ENCODE results near the gene MSI2. TPM values are rescaled to one million over a fixed set of nuclear protein-coding genes. Genes with fewer than 3 reads are reported as not detected.

Gene MSI2
- total RNA-seq, 1 donor from 2014 or later, result 67.9 TPM

GRCh38 chr17:57277923-57278604 is 21.7 kb downstream of the MSI2 start:
- H3K4me3 Mint-ChIP-seq (ENCODE audit: unreplicated experiment), result no peak overlapping the region
- FAIRE-seq, result no peak

GRCh38 chr17:57278740-57279387 is 22.5 kb downstream of the MSI2 start:
- TF ChIP-seq CTCF (IDR thresholded peaks at IDR 0.05; ENCODE audit: insufficient read depth, low read depth, low read length) (no peak), EZH2 (IDR thresholded peaks at IDR 0.05; ENCODE audit: insufficient read depth, low read length) (no peak)

More at GRCh38 chr17:57277923-57278604, 21.7 kb downstream of the MSI2 start:
- Mint-ChIP-seq H3K36me3 (ENCODE audit: low read depth, unreplicated experiment) (peaks cover 39% of the 10 kb centered on the region), H3K27me3 (ENCODE audit: low read depth, unreplicated experiment) (no peaks in the 10 kb centered on the region), H3K9me3 (ENCODE audit: unreplicated experiment) (no peaks in the 10 kb centered on the region), H3K4me1 (ENCODE audit: low read depth, unreplicated experiment) (peaks cover 16% of the 10 kb centered on the region), H3K27ac (ENCODE audit: unreplicated experiment) (no peak overlapping the region)
- no peak for DNase-seq (ENCODE audit: low read depth)
- Histone ChIP-seq H3K36me3 (ENCODE audit: insufficient read depth, low read length) (peaks cover 4% of the 10 kb centered on the region), H3K27ac (ENCODE audit: low read depth, low read length) (no peak overlapping the region), H3K27me3 (ENCODE audit: insufficient read depth, low read length) (no peaks in the 10 kb centered on the region), H3K4me2 (ENCODE audit: low read length) (no peak overlapping the region), H4K20me1 (ENCODE audit: insufficient read depth, low read length) (peaks cover 58% of the 10 kb centered on the region), H3K4me3 (ENCODE audit: insufficient read depth, low read depth, low read length) (no peak overlapping the region), H2AFZ (ENCODE audit: low read depth, low read length) (no peak overlapping the region), H3K9ac (ENCODE audit: low read length) (no peak overlapping the region), H3K4me1 (ENCODE audit: insufficient read depth, low read length) (peaks cover 4% of the 10 kb centered on the region), H3K79me2 (ENCODE audit: insufficient read depth, low read length) (no peaks in the 10 kb centered on the region), H3K9me3 (ENCODE audit: insufficient read depth, low read depth, low read length) (no peaks in the 10 kb centered on the region)
- TF ChIP-seq CTCF (IDR thresholded peaks at IDR 0.05; ENCODE audit: insufficient read depth, low read depth, low read length) (no peak), EZH2 (IDR thresholded peaks at IDR 0.05; ENCODE audit: insufficient read depth, low read length) (no peak)

GRCh38 chr17:57279432-57279831 is 23.1 kb downstream of the MSI2 start:
- Histone ChIP-seq H4K20me1 (ENCODE audit: insufficient read depth, low read length) (peaks cover 63% of the 10 kb centered on the region), H3K4me1 (ENCODE audit: insufficient read depth, low read length) (peaks cover 4% of the 10 kb centered on the region), H3K4me2 (ENCODE audit: low read length) (no peak overlapping the region), H3K4me3 (ENCODE audit: insufficient read depth, low read depth, low read length) (no peak overlapping the region), H3K36me3 (ENCODE audit: insufficient read depth, low read length) (no peaks in the 10 kb centered on the region), H3K9ac (ENCODE audit: low read length) (no peak overlapping the region), H3K27me3 (ENCODE audit: insufficient read depth, low read length) (no peaks in the 10 kb centered on the region), H2AFZ (ENCODE audit: low read depth, low read length) (no peak overlapping the region), H3K79me2 (ENCODE audit: insufficient read depth, low read length) (peaks cover 5% of the 10 kb centered on the region), H3K27ac (ENCODE audit: low read depth, low read length) (no peak overlapping the region), H3K9me3 (ENCODE audit: insufficient read depth, low read depth, low read length) (no peaks in the 10 kb centered on the region)
- no peaks in the 10 kb centered on the region for H3K27me3 Mint-ChIP-seq (ENCODE audit: low read depth, unreplicated experiment)
- H3K36me3 Mint-ChIP-seq (ENCODE audit: low read depth, unreplicated experiment), result peaks cover 34% of the 10 kb centered on the region
- no peak overlapping the region for H3K27ac Mint-ChIP-seq (ENCODE audit: unreplicated experiment)
- peaks cover 16% of the 10 kb centered on the region for H3K4me1 Mint-ChIP-seq (ENCODE audit: low read depth, unreplicated experiment)
- FAIRE-seq (no peak), DNase-seq (ENCODE audit: low read depth) (no peak)
- no peak for TF ChIP-seq CTCF (IDR thresholded peaks at IDR 0.05; ENCODE audit: insufficient read depth, low read depth, low read length)
- TF ChIP-seq EZH2 (IDR thresholded peaks at IDR 0.05; ENCODE audit: insufficient read depth, low read length), result no peak
- no peak overlapping the region for H3K4me3 Mint-ChIP-seq (ENCODE audit: unreplicated experiment)
- no peaks in the 10 kb centered on the region for H3K9me3 Mint-ChIP-seq (ENCODE audit: unreplicated experiment)

More at GRCh38 chr17:57278740-57279387, 22.5 kb downstream of the MSI2 start:
- Histone ChIP-seq H3K4me1 (ENCODE audit: insufficient read depth, low read length) (peaks cover 4% of the 10 kb centered on the region), H4K20me1 (ENCODE audit: insufficient read depth, low read length) (peaks cover 63% of the 10 kb centered on the region), H3K4me2 (ENCODE audit: low read length) (no peak overlapping the region), H3K4me3 (ENCODE audit: insufficient read depth, low read depth, low read length) (no peak overlapping the region), H3K36me3 (ENCODE audit: insufficient read depth, low read length) (peaks cover 4% of the 10 kb centered on the region), H3K9me3 (ENCODE audit: insufficient read depth, low read depth, low read length) (no peaks in the 10 kb centered on the region), H3K9ac (ENCODE audit: low read length) (no peak overlapping the region), H3K27me3 (ENCODE audit: insufficient read depth, low read length) (no peaks in the 10 kb centered on the region), H3K27ac (ENCODE audit: low read depth, low read length) (no peak overlapping the region), H2AFZ (ENCODE audit: low read depth, low read length) (no peak overlapping the region), H3K79me2 (ENCODE audit: insufficient read depth, low read length) (peaks cover 5% of the 10 kb centered on the region)
- H3K36me3 Mint-ChIP-seq (ENCODE audit: low read depth, unreplicated experiment), result peaks cover 36% of the 10 kb centered on the region
- H3K4me1 Mint-ChIP-seq (ENCODE audit: low read depth, unreplicated experiment), result peaks cover 16% of the 10 kb centered on the region
- H3K9me3 Mint-ChIP-seq (ENCODE audit: unreplicated experiment), result no peaks in the 10 kb centered on the region
- no peak overlapping the region for H3K27ac Mint-ChIP-seq (ENCODE audit: unreplicated experiment)
- no peak for FAIRE-seq
- no peaks in the 10 kb centered on the region for H3K27me3 Mint-ChIP-seq (ENCODE audit: low read depth, unreplicated experiment)
- DNase-seq (ENCODE audit: low read depth), result no peak
- H3K4me3 Mint-ChIP-seq (ENCODE audit: unreplicated experiment), result no peak overlapping the region
